ENCODE measurements around the gene SKAP1.
"Not testable (repeated sequence)": the region's sequence is repeated elsewhere in the genome, so short reads cannot be mapped to it uniquely, and the experiment has no call there.

SKAP1 gene

DNA sequence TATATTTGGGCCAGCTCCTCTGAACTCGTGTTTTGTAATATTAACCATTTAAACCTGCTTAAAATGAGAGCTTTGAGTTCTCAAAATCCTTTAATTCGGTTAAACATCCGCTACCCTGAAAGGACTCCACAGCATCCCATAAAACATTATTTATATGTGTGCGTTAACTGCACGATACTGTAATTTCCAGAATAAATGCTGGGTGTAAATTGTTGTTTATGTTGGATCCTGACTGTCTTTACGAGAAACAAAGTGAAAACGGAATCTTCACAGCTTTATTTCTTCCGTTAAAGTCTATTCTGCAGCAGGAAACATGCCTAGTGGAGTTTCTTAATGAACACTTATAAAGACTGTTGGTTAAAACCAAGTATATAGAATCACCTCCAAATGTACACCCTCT lies 179.1 kb downstream of the SKAP1 start:
- no peak overlapping the region for H3K27ac ChIP-seq (ENCODE audit: insufficient read depth, low read depth, low read length, poor library complexity, severe bottlenecking)
- no peaks in the 10 kb centered on the region for H3K9me3 ChIP-seq (ENCODE audit: control insufficient read depth, low read length)
- 83 to 86% methylated on average over 7 to 8 of the region's 8 CpGs for WGBS, 2 experiments
- no peaks in the 10 kb centered on the region for H3K4me1 ChIP-seq (ENCODE audit: control insufficient read depth, insufficient read depth, low read length)
- H3K27me3 ChIP-seq (ENCODE audit: control insufficient read depth, insufficient read depth, low read length, poor library complexity, severe bottlenecking) = no peaks in the 10 kb centered on the region
- H3K36me3 ChIP-seq (ENCODE audit: control insufficient read depth, insufficient read depth, low read length) = no peaks in the 10 kb centered on the region
- H3K4me3 ChIP-seq (ENCODE audit: insufficient read depth, low read depth, low read length) = no peak overlapping the region

DNA sequence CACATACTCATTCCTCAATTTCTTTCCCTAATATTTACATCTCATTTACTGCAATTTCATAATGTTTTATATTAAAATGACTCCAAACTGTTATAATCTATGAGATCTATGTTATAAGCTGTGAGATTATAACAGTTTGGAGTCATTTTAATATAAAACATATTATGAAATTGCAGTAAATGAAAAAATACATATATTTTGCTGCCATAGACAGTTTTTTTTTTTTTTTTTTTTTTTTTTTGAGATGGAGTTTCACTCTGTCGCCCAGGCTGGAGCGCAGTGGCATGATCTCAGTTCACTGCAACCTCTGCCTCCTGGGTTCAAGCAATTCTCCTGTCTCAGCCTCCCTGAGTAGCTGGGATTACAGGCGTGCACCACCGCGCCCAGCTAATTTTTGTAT lies 180.0 kb downstream of the SKAP1 start:
- not testable (repeated sequence) for H3K27ac ChIP-seq (ENCODE audit: insufficient read depth, low read depth, low read length, poor library complexity, severe bottlenecking); H3K4me3 ChIP-seq (ENCODE audit: insufficient read depth, low read depth, low read length); H3K27me3 ChIP-seq (ENCODE audit: control insufficient read depth, insufficient read depth, low read length, poor library complexity, severe bottlenecking); H3K4me1 ChIP-seq (ENCODE audit: control insufficient read depth, insufficient read depth, low read length); H3K36me3 ChIP-seq (ENCODE audit: control insufficient read depth, insufficient read depth, low read length); H3K9me3 ChIP-seq (ENCODE audit: control insufficient read depth, low read length)
- 93 to 97% methylated on average over 5 of the region's 5 CpGs for WGBS, 2 experiments

- Histone ChIP-seq H3K27ac (ENCODE audit: insufficient read depth, low read depth, low read length, poor library complexity, severe bottlenecking) (no peak overlapping the region), H3K36me3 (ENCODE audit: control insufficient read depth, insufficient read depth, low read length) (no peaks in the 10 kb centered on the region), H3K27me3 (ENCODE audit: control insufficient read depth, insufficient read depth, low read length, poor library complexity, severe bottlenecking) (no peaks in the 10 kb centered on the region), H3K9me3 (ENCODE audit: control insufficient read depth, low read length) (no peaks in the 10 kb centered on the region), H3K4me3 (ENCODE audit: insufficient read depth, low read depth, low read length) (no peak overlapping the region), H3K4me1 (ENCODE audit: control insufficient read depth, insufficient read depth, low read length) (no peaks in the 10 kb centered on the region)
- 90 to 97% methylated on average over 3 of the region's 3 CpGs for WGBS, 2 experiments
Measured at GRCh38 chr17:48247603-48248002, 182.4 kb downstream of the SKAP1 start.

GRCh38 chr17:48247038-48247437 lies 183.0 kb downstream of the SKAP1 start:
- WGBS, 2 experiments = 82 to 100% methylated on average over 1 of the region's 1 CpG
- H3K36me3 ChIP-seq (ENCODE audit: control insufficient read depth, insufficient read depth, low read length) = no peaks in the 10 kb centered on the region
- H3K27ac ChIP-seq (ENCODE audit: insufficient read depth, low read depth, low read length, poor library complexity, severe bottlenecking) = no peak overlapping the region
- H3K27me3 ChIP-seq (ENCODE audit: control insufficient read depth, insufficient read depth, low read length, poor library complexity, severe bottlenecking) = no peaks in the 10 kb centered on the region
- H3K4me3 ChIP-seq (ENCODE audit: insufficient read depth, low read depth, low read length) = no peak overlapping the region
- no peaks in the 10 kb centered on the region for H3K9me3 ChIP-seq (ENCODE audit: control insufficient read depth, low read length)
- no peaks in the 10 kb centered on the region for H3K4me1 ChIP-seq (ENCODE audit: control insufficient read depth, insufficient read depth, low read length)

DNA sequence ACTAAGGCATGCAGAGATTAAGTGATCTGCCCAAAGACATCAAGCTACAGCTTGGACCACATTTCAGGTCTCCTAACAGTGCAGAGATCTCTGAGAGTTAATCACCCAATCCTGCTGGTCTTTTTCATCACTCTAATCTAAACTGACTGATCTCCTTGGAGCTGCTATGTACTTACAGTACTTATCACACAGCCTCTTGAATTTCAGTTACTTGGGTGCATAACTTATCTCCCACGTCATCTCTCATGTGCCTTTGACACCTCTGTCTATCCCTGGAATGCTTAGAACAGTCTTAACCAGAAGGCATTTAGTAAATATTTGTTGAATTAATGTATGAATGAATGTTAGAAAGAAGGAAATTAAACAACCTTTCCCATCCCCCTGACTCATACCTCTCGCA lies 183.4 kb downstream of the SKAP1 start:
- H3K4me1 ChIP-seq (ENCODE audit: control insufficient read depth, insufficient read depth, low read length) = no peaks in the 10 kb centered on the region
- H3K27me3 ChIP-seq (ENCODE audit: control insufficient read depth, insufficient read depth, low read length, poor library complexity, severe bottlenecking) = no peaks in the 10 kb centered on the region
- H3K36me3 ChIP-seq (ENCODE audit: control insufficient read depth, insufficient read depth, low read length) = no peaks in the 10 kb centered on the region
- H3K9me3 ChIP-seq (ENCODE audit: control insufficient read depth, low read length) = no peaks in the 10 kb centered on the region
- WGBS, 2 experiments = 92 to 95% methylated on average over 2 of the region's 2 CpGs
- H3K27ac ChIP-seq (ENCODE audit: insufficient read depth, low read depth, low read length, poor library complexity, severe bottlenecking) = no peak overlapping the region
- no peak overlapping the region for H3K4me3 ChIP-seq (ENCODE audit: insufficient read depth, low read depth, low read length)

DNA sequence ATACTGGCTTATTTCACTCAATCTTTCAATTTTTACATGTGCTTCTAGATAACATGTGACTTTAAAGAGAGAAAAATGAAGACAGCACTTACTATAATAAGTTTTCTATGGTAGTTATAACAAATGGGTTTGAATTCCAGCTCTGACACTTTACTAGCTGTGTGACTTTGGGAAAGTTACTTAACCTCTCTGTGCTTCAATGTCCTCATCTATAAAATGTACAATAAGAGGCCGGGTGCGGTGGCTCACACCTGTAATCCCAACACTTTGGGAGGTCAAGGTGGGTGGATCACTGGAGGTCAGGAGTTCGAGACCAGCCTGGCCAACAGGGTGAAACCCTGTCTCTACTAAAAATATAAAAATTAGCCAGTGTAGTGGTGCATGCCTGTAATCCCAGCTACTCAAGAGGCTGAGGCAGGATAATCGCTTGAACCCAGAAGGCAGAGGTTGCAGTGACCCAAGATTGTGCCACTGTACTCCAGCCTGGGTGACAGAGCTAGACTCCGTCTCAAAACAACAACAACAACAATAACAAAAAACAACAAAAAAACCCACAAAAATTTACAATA lies 184.5 kb downstream of the SKAP1 start:
- 91 to 92% methylated on average over 5 of the region's 5 CpGs for WGBS, 2 experiments
- not testable (repeated sequence) for H3K36me3 ChIP-seq (ENCODE audit: control insufficient read depth, insufficient read depth, low read length); H3K4me3 ChIP-seq (ENCODE audit: insufficient read depth, low read depth, low read length); H3K27ac ChIP-seq (ENCODE audit: insufficient read depth, low read depth, low read length, poor library complexity, severe bottlenecking); H3K9me3 ChIP-seq (ENCODE audit: control insufficient read depth, low read length); H3K27me3 ChIP-seq (ENCODE audit: control insufficient read depth, insufficient read depth, low read length, poor library complexity, severe bottlenecking); H3K4me1 ChIP-seq (ENCODE audit: control insufficient read depth, insufficient read depth, low read length)

DNA sequence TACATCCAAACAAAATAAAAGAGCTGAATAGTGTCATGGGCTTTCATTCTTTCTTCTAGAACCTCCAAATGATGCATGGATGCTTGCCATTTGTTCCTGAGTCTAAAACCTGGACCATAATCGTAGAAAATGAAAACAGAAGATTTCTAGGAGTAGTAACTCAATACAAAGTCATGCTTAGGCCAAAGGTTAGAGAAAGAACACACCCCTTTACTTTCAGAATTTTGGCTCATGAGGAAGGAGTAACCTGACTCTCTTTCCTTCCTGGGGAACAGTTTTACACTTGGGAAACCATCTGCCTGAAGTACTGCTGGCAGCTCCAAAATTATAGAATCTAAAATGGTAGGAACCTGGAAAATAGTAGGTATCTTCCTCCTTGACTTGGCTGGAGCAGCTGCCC lies 185.2 kb downstream of the SKAP1 start:
- no peak overlapping the region for H3K4me3 ChIP-seq (ENCODE audit: insufficient read depth, low read depth, low read length)
- H3K4me1 ChIP-seq (ENCODE audit: control insufficient read depth, insufficient read depth, low read length) = no peaks in the 10 kb centered on the region
- H3K36me3 ChIP-seq (ENCODE audit: control insufficient read depth, insufficient read depth, low read length) = no peaks in the 10 kb centered on the region
- H3K9me3 ChIP-seq (ENCODE audit: control insufficient read depth, low read length) = no peaks in the 10 kb centered on the region
- H3K27ac ChIP-seq (ENCODE audit: insufficient read depth, low read depth, low read length, poor library complexity, severe bottlenecking) = no peak overlapping the region
- 93 to 94% methylated on average over 1 of the region's 1 CpG for WGBS, 2 experiments
- no peaks in the 10 kb centered on the region for H3K27me3 ChIP-seq (ENCODE audit: control insufficient read depth, insufficient read depth, low read length, poor library complexity, severe bottlenecking)

DNA sequence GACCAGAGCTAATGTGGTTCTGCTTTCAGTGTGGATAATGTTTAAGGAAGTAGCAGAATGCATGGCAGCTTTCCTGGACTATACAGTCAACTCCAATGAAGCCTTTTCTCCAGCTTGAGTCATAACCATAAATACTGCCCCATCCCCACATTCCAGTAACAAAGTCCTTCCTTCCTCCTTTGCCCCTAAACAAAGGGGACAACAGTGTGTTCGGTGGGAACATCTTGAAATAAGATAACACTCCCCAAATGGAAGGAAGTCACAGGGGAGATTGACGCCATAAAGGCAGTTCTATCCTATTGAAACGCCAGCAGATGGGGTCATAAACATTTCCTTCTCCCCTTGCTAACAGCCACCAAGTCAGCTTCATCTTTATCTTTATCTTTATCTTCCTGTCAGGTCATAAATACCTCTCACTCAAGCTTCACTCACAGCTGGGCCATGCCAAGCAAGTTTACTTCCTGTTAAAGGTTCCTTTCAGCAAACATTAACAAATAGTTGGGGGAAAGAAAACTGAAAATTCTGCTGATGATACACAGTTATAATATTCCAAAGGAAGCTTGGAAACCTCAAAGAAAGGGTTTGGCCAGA lies 185.8 kb downstream of the SKAP1 start:
- H3K4me3 ChIP-seq (ENCODE audit: insufficient read depth, low read depth, low read length) = no peak overlapping the region
- H3K27ac ChIP-seq (ENCODE audit: insufficient read depth, low read depth, low read length, poor library complexity, severe bottlenecking) = no peak overlapping the region
- no peaks in the 10 kb centered on the region for H3K9me3 ChIP-seq (ENCODE audit: control insufficient read depth, low read length)
- H3K4me1 ChIP-seq (ENCODE audit: control insufficient read depth, insufficient read depth, low read length) = no peaks in the 10 kb centered on the region
- 66 to 67% methylated on average over 3 of the region's 3 CpGs for WGBS, 2 experiments
- no peaks in the 10 kb centered on the region for H3K27me3 ChIP-seq (ENCODE audit: control insufficient read depth, insufficient read depth, low read length, poor library complexity, severe bottlenecking)
- H3K36me3 ChIP-seq (ENCODE audit: control insufficient read depth, insufficient read depth, low read length) = no peaks in the 10 kb centered on the region

GRCh38 chr17:48241770-48242497 lies 188.1 kb downstream of the SKAP1 start:
- Histone ChIP-seq H3K4me1 (ENCODE audit: control insufficient read depth, insufficient read depth, low read length) (no peaks in the 10 kb centered on the region), H3K27ac (ENCODE audit: insufficient read depth, low read depth, low read length, poor library complexity, severe bottlenecking) (no peak overlapping the region)
- 84 to 91% methylated on average over 7 of the region's 7 CpGs for WGBS, 2 experiments

DNA sequence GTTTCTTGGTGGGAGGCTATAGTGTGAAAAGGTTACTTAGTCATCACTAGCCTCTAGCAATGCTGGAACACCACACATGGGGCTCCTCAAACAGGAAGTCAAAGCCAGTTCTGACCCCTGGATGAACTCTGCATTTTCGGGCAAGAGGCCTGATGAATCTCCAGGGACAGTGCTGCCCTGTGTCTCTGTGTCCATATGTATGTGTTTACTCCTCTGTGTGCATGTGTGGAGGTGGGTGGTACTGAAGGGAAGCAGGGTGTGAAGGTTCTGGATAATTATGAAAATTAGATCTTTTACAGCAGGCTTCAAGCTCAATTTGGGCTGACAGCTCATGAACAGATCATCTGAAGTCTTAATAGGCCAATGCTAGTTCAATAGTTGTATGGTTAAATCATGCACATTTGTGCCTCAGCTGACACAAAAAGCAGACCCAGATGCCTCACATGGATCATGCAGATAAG lies 188.9 kb downstream of the SKAP1 start:
- no peaks in the 10 kb centered on the region for H3K4me1 ChIP-seq (ENCODE audit: control insufficient read depth, insufficient read depth, low read length)
- no peaks in the 10 kb centered on the region for H3K9me3 ChIP-seq (ENCODE audit: control insufficient read depth, low read length)
- WGBS, 2 experiments = 70 to 80% methylated on average over 1 of the region's 1 CpG
- no peaks in the 10 kb centered on the region for H3K27me3 ChIP-seq (ENCODE audit: control insufficient read depth, insufficient read depth, low read length, poor library complexity, severe bottlenecking)
- no peak overlapping the region for H3K27ac ChIP-seq (ENCODE audit: insufficient read depth, low read depth, low read length, poor library complexity, severe bottlenecking)
- no peaks in the 10 kb centered on the region for H3K36me3 ChIP-seq (ENCODE audit: control insufficient read depth, insufficient read depth, low read length)
- no peak overlapping the region for H3K4me3 ChIP-seq (ENCODE audit: insufficient read depth, low read depth, low read length)

More at GRCh38 chr17:48241770-48242497, 188.1 kb downstream of the SKAP1 start:
- Histone ChIP-seq H3K36me3 (ENCODE audit: control insufficient read depth, insufficient read depth, low read length) (no peaks in the 10 kb centered on the region), H3K4me3 (ENCODE audit: insufficient read depth, low read depth, low read length) (no peak overlapping the region), H3K27me3 (ENCODE audit: control insufficient read depth, insufficient read depth, low read length, poor library complexity, severe bottlenecking) (no peaks in the 10 kb centered on the region), H3K9me3 (ENCODE audit: control insufficient read depth, low read length) (no peaks in the 10 kb centered on the region)

Measured in ectodermal cell (in vitro differentiated cells).